NB4 (cell line): ENCODE measurements around the gene MAK.
"Not testable (repeated sequence)": the region's sequence is repeated elsewhere in the genome, so short reads cannot be mapped to it uniquely, and the experiment has no call there.

Experiments used
- DNase-seq: peaks from one replicate; pipeline ENCODE4 v3.0.0; 2010; ENCODE audit warnings: low read depth
- H3K4me3 ChIP-seq: one replicate; pipeline ENCODE4 v1.5.1; 2011; ENCODE audit warnings: mild to moderate bottlenecking, low read depth, low read length, moderate library complexity
- CTCF ChIP-seq: IDR thresholded peaks from one replicate; pipeline ENCODE4 v1.5.1; 2012; ENCODE audit warnings: low read depth, low read length
- MAX ChIP-seq: IDR thresholded peaks from 2 replicates; pipeline ENCODE4 v1.6.1; 2011; ENCODE audit warnings: low read depth, low read length
- MYC ChIP-seq: IDR thresholded peaks from 2 replicates; pipeline ENCODE4 v1.6.1; 2011; ENCODE audit warnings: low read depth, low read length
- POLR2A ChIP-seq: IDR thresholded peaks from 2 replicates; pipeline ENCODE4 v1.6.1; 2011; ENCODE audit warnings: mild to moderate bottlenecking; ENCODE audit not compliant: insufficient read length; ENCODE audit errors: extremely low read depth

Gene MAK

GRCh38 chr6:10747251-10747972, 90.9 kb downstream of the MAK start, which contains the start of gene TMEM14B:
Gene TMEM14B, plus strand, starts transcription at chr6:10747805. Its CDS starts 1,441 bp downstream, at chr6:10749246.
- TF ChIP-seq POLR2A, result peak; percentile 76
- peak; percentile 80 for TF ChIP-seq MAX
- TF ChIP-seq MYC, result peak; percentile 82; the same call in 1 of the 2 replicates
- TF ChIP-seq CTCF, result no peak
- peak; percentile 98 for DNase-seq

GRCh38 chr6:10746915-10747250, 91.5 kb downstream of the MAK start:
- DNase-seq, result no peak
- TF ChIP-seq POLR2A, result no peak
- TF ChIP-seq CTCF, result no peak
- no peak for TF ChIP-seq MYC
- TF ChIP-seq MAX, result no peak
- peak overlapping the region; percentile 98 for H3K4me3 ChIP-seq

More at GRCh38 chr6:10747251-10747972, 90.9 kb downstream of the MAK start, which contains the start of gene TMEM14B:
- peak within 1 kb of the TSS; percentile 98 for H3K4me3 ChIP-seq

GRCh38 chr6:10745116-10745515, 93.2 kb downstream of the MAK start:
- DNase-seq, result no peak

GRCh38 chr6:10743515-10743914, 94.8 kb downstream of the MAK start:
- no peak for DNase-seq
- no peak overlapping the region for H3K4me3 ChIP-seq
- no peak for TF ChIP-seq POLR2A
- TF ChIP-seq CTCF, result no peak
- no peak for TF ChIP-seq MYC
- no peak for TF ChIP-seq MAX

More at GRCh38 chr6:10745116-10745515, 93.2 kb downstream of the MAK start:
- no peak overlapping the region for H3K4me3 ChIP-seq
- no peak for TF ChIP-seq MYC
- TF ChIP-seq POLR2A, result no peak
- no peak for TF ChIP-seq MAX
- TF ChIP-seq CTCF, result no peak

GRCh38 chr6:10742251-10742650, 96.1 kb downstream of the MAK start:
- no peak for DNase-seq
- TF ChIP-seq CTCF, result no peak
- no peak for TF ChIP-seq POLR2A
- TF ChIP-seq MYC, result no peak
- TF ChIP-seq MAX, result no peak
- no peak overlapping the region for H3K4me3 ChIP-seq

GRCh38 chr6:10741643-10742042, 96.7 kb downstream of the MAK start:
- DNase-seq, H3K4me3 ChIP-seq: not testable (repeated sequence)
